ENCODE results near the gene ACAD11. TPM values are rescaled to one million over a fixed set of nuclear protein-coding genes. Genes with fewer than 3 reads are reported as not detected.
"Not testable (repeated sequence)": the region's sequence is repeated elsewhere in the genome, so short reads cannot be mapped to it uniquely, and the experiment has no call there.

The ACAD11 gene
- total RNA-seq, 3 donors from 2014 or later (not counting 1 experiment from before 2014, with no cell fraction given) = 15.8 to 30.6 (median 25.2) TPM

GRCh38 chr3:132606085-132606484 lies 53.5 kb downstream of the ACAD11 start:
- ATAC-seq = no peak
- Histone ChIP-seq H3K9me3 (ENCODE audit: control insufficient read depth, insufficient read depth, low read length) (no peaks in the 10 kb centered on the region), H3K4me3 (ENCODE audit: low read length) (no peak overlapping the region), H3K4me1 (ENCODE audit: control insufficient read depth, insufficient read depth, low read length) (no peaks in the 10 kb centered on the region), H3K36me3 (ENCODE audit: control insufficient read depth, insufficient read depth, low read length) (peaks cover 9% of the 10 kb centered on the region), H3K27me3 (ENCODE audit: control insufficient read depth, insufficient read depth, low read length) (no peaks in the 10 kb centered on the region), H3K27ac (ENCODE audit: low read length) (no peak overlapping the region)
- intact Hi-C loops (cut with micrococcal nuclease) = no loop called here
- Mint-ChIP-seq H3K4me1 (peaks cover 0 to 5% of the 10 kb centered on the region in 2 donors), H3K4me3 (no peak overlapping the region), H3K27me3 (ENCODE audit: low read depth in 2 of 2) (no peaks in the 10 kb centered on the region), H3K36me3 (peaks cover 17% of the 10 kb centered on the region), H3K9me3 (peaks cover 0 to 2% of the 10 kb centered on the region in 2 donors), H3K27ac (no peak overlapping the region)
- DNase-seq = no peak
- no CpG with 5 or more reads among the region's 1 CpG for WGBS (ENCODE audit: insufficient coverage)
- no peak for TF ChIP-seq CTCF (IDR thresholded peaks at IDR 0.05)

GRCh38 chr3:132605374-132605792 lies 54.2 kb downstream of the ACAD11 start:
- peaks cover 9% of the 10 kb centered on the region for H3K36me3 ChIP-seq (ENCODE audit: control insufficient read depth, insufficient read depth, low read length)
- no peaks in the 10 kb centered on the region for H3K4me1 ChIP-seq (ENCODE audit: control insufficient read depth, insufficient read depth, low read length)
- no peaks in the 10 kb centered on the region for H3K27me3 ChIP-seq (ENCODE audit: control insufficient read depth, insufficient read depth, low read length)
- Mint-ChIP-seq H3K4me1 (peaks cover 0 to 5% of the 10 kb centered on the region in 2 donors), H3K27ac (no peak overlapping the region), H3K4me3 (no peak overlapping the region), H3K36me3 (peaks cover 17% of the 10 kb centered on the region), H3K27me3 (ENCODE audit: low read depth in 2 of 2) (no peaks in the 10 kb centered on the region), H3K9me3 (peaks cover 0 to 2% of the 10 kb centered on the region in 2 donors)
- no peak overlapping the region for H3K4me3 ChIP-seq (ENCODE audit: low read length)
- no peak for TF ChIP-seq CTCF (IDR thresholded peaks at IDR 0.05)
- intact Hi-C loops (cut with micrococcal nuclease) = no loop called here
- ATAC-seq = no peak
- no peaks in the 10 kb centered on the region for H3K9me3 ChIP-seq (ENCODE audit: control insufficient read depth, insufficient read depth, low read length)
- no peak overlapping the region for H3K27ac ChIP-seq (ENCODE audit: low read length)
- 100% methylated on average over 2 of the region's 2 CpGs for WGBS (ENCODE audit: insufficient coverage)
- no peak for DNase-seq

GRCh38 chr3:132600614-132601013 lies 59.0 kb downstream of the ACAD11 start:
- H3K9me3 Mint-ChIP-seq; H3K4me1 Mint-ChIP-seq; intact Hi-C loops (cut with micrococcal nuclease); H3K36me3 Mint-ChIP-seq; H3K27ac Mint-ChIP-seq; H3K9me3 ChIP-seq (ENCODE audit: control insufficient read depth, insufficient read depth, low read length); H3K4me1 ChIP-seq (ENCODE audit: control insufficient read depth, insufficient read depth, low read length); H3K27me3 Mint-ChIP-seq (ENCODE audit: low read depth in 2 of 2); H3K4me3 ChIP-seq (ENCODE audit: low read length); H3K27ac ChIP-seq (ENCODE audit: low read length); H3K4me3 Mint-ChIP-seq; ATAC-seq; DNase-seq; H3K27me3 ChIP-seq (ENCODE audit: control insufficient read depth, insufficient read depth, low read length): not testable (repeated sequence)
- WGBS (ENCODE audit: insufficient coverage) = no CpG with 5 or more reads among the region's 1 CpG
- peaks cover 13% of the 10 kb centered on the region for H3K36me3 ChIP-seq (ENCODE audit: control insufficient read depth, insufficient read depth, low read length)

GRCh38 chr3:132598181-132598580 lies 61.4 kb downstream of the ACAD11 start:
- no peaks in the 10 kb centered on the region for H3K4me1 ChIP-seq (ENCODE audit: control insufficient read depth, insufficient read depth, low read length)
- Mint-ChIP-seq H3K4me3 (no peak overlapping the region), H3K27ac (no peak overlapping the region), H3K27me3 (ENCODE audit: low read depth in 2 of 2) (no peaks in the 10 kb centered on the region), H3K9me3 (no peaks in the 10 kb centered on the region), H3K36me3 (peaks cover 6% of the 10 kb centered on the region), H3K4me1 (peaks cover 0 to 5% of the 10 kb centered on the region in 2 donors)
- DNase-seq (no peak), ATAC-seq (no peak)
- no peak overlapping the region for H3K27ac ChIP-seq (ENCODE audit: low read length)
- intact Hi-C loops (cut with micrococcal nuclease) = no loop called here
- WGBS (ENCODE audit: insufficient coverage) = 100% methylated on average over 3 of the region's 3 CpGs
- no peak overlapping the region for H3K4me3 ChIP-seq (ENCODE audit: low read length)
- no peak for TF ChIP-seq CTCF (IDR thresholded peaks at IDR 0.05)
- peaks cover 7% of the 10 kb centered on the region for H3K36me3 ChIP-seq (ENCODE audit: control insufficient read depth, insufficient read depth, low read length)
- H3K9me3 ChIP-seq (ENCODE audit: control insufficient read depth, insufficient read depth, low read length) = no peaks in the 10 kb centered on the region
- H3K27me3 ChIP-seq (ENCODE audit: control insufficient read depth, insufficient read depth, low read length) = no peaks in the 10 kb centered on the region

Data from natural killer cell (primary cell).